Activated T-helper 1 cell treated with anti-CD3 and anti-CD28 coated beads, Interleukin-12 subunit alpha, Interleukin-12 subunit beta, Interleukin-2, Interleukin-4 antibody, amounts not matched to agents 30 ng/mL and 10 ng/mL and 1 ng/mL, durations not matched to agents 14 hours and 24 hours and 36 hours (primary cell): ENCODE measurements around the gene SOWAHD. TPM values are rescaled to one million over a fixed set of nuclear protein-coding genes. Genes with fewer than 3 reads are reported as not detected.
"Not testable (repeated sequence)": the region's sequence is repeated elsewhere in the genome, so short reads cannot be mapped to it uniquely, and the experiment has no call there.

Experiments used
- DNase-seq: peaks from one replicate; pipeline ENCODE4 v3.0.0; 2021; ENCODE audit warnings: low spot score
- H3K27ac Mint-ChIP-seq: one replicate; pipeline ENCODE4 v1.8.0; 2021; ENCODE audit warnings: mild to moderate bottlenecking, mixed read lengths
- H3K27me3 Mint-ChIP-seq: one replicate; pipeline ENCODE4 v1.8.0; 2022; ENCODE audit warnings: mild to moderate bottlenecking, moderate library complexity, mixed read lengths; ENCODE audit not compliant: insufficient read depth
- H3K36me3 Mint-ChIP-seq: one replicate; pipeline ENCODE4 v1.8.0; 2021; ENCODE audit warnings: low read depth, mixed read lengths
- H3K4me1 Mint-ChIP-seq: one replicate; pipeline ENCODE4 v1.8.0; 2021; ENCODE audit warnings: low read depth, mixed read lengths
- H3K4me3 Mint-ChIP-seq: one replicate; pipeline ENCODE4 v1.8.0; 2021; ENCODE audit warnings: mild to moderate bottlenecking, moderate library complexity, mixed read lengths
- H3K9me3 Mint-ChIP-seq: one replicate; pipeline ENCODE4 v1.8.0; 2021; ENCODE audit warnings: mixed read lengths
- intact Hi-C: fragments of 100-400 bp; cut with micrococcal nuclease; formaldehyde crosslinking; loops from one replicate; pipeline ENCODE4 v1.15.1; 2024
- total RNA-seq: library from RNA; stranded (reverse); gene quantifications from 2 replicates; pipeline ENCODE4 v1.2.3, GENCODE V29; 2022

The SOWAHD gene
- total RNA-seq, 1 donor from 2014 or later = 0.21 TPM

- no peak overlapping the region for H3K4me3 Mint-ChIP-seq
- H3K36me3 Mint-ChIP-seq = no peaks in the 10 kb centered on the region
- H3K27me3 Mint-ChIP-seq = no peaks in the 10 kb centered on the region
- intact Hi-C loops = no loop called here
- no peak overlapping the region for H3K27ac Mint-ChIP-seq
- peaks cover 5% of the 10 kb centered on the region for H3K4me1 Mint-ChIP-seq
- H3K9me3 Mint-ChIP-seq = no peaks in the 10 kb centered on the region
- no peak for DNase-seq
Measured at GRCh38 chrX:119763181-119763580, 4.8 kb downstream of the SOWAHD start.

GRCh38 chrX:119763836-119764387 lies 5.5 kb downstream of the SOWAHD start:
- H3K27me3 Mint-ChIP-seq = no peaks in the 10 kb centered on the region

GRCh38 chrX:119768436-119768835 lies 10.0 kb downstream of the SOWAHD start:
- DNase-seq, H3K36me3 Mint-ChIP-seq, H3K27me3 Mint-ChIP-seq, H3K4me3 Mint-ChIP-seq, H3K27ac Mint-ChIP-seq, H3K4me1 Mint-ChIP-seq, intact Hi-C loops, H3K9me3 Mint-ChIP-seq: not testable (repeated sequence)

More at GRCh38 chrX:119763836-119764387, 5.5 kb downstream of the SOWAHD start:
- intact Hi-C loops = no loop called here
- Mint-ChIP-seq H3K36me3 (no peaks in the 10 kb centered on the region), H3K4me3 (no peak overlapping the region), H3K9me3 (no peaks in the 10 kb centered on the region), H3K27ac (no peak overlapping the region), H3K4me1 (peaks cover 5% of the 10 kb centered on the region)
- no peak for DNase-seq

GRCh38 chrX:119769388-119769787 lies 11.0 kb downstream of the SOWAHD start:
- H3K27me3 Mint-ChIP-seq, H3K27ac Mint-ChIP-seq, H3K36me3 Mint-ChIP-seq, H3K9me3 Mint-ChIP-seq, H3K4me1 Mint-ChIP-seq, H3K4me3 Mint-ChIP-seq, intact Hi-C loops, DNase-seq: not testable (repeated sequence)

GRCh38 chrX:119775517-119776238 lies 17.3 kb downstream of the SOWAHD start:
- intact Hi-C loops = no loop called here
- no peak overlapping the region for H3K27ac Mint-ChIP-seq
- H3K9me3 Mint-ChIP-seq = no peaks in the 10 kb centered on the region
- peaks cover 4% of the 10 kb centered on the region for H3K36me3 Mint-ChIP-seq
- H3K27me3 Mint-ChIP-seq = no peaks in the 10 kb centered on the region
- H3K4me1 Mint-ChIP-seq = no peaks in the 10 kb centered on the region
- DNase-seq = no peak
- no peak overlapping the region for H3K4me3 Mint-ChIP-seq

- Mint-ChIP-seq H3K4me1 (no peaks in the 10 kb centered on the region), H3K27me3 (no peaks in the 10 kb centered on the region), H3K36me3 (peaks cover 5% of the 10 kb centered on the region), H3K27ac (peak overlapping the region; percentile 52), H3K4me3 (no peak overlapping the region), H3K9me3 (no peaks in the 10 kb centered on the region)
- intact Hi-C loops = no loop called here
- no peak for DNase-seq
Measured at GRCh38 chrX:119778829-119779228, 20.4 kb downstream of the SOWAHD start.

GRCh38 chrX:119783026-119783425 lies 24.6 kb downstream of the SOWAHD start:
- peaks cover 23% of the 10 kb centered on the region for H3K36me3 Mint-ChIP-seq
- H3K4me1 Mint-ChIP-seq = peaks cover 12% of the 10 kb centered on the region
- no peaks in the 10 kb centered on the region for H3K9me3 Mint-ChIP-seq
- H3K27ac Mint-ChIP-seq = no peak overlapping the region
- intact Hi-C loops = no loop called here
- H3K27me3 Mint-ChIP-seq = no peaks in the 10 kb centered on the region
- no peak overlapping the region for H3K4me3 Mint-ChIP-seq
- DNase-seq = no peak

GRCh38 chrX:119784747-119785446 lies 26.5 kb downstream of the SOWAHD start:
- Mint-ChIP-seq H3K4me1 (peaks cover 17% of the 10 kb centered on the region), H3K27me3 (no peaks in the 10 kb centered on the region), H3K9me3 (no peaks in the 10 kb centered on the region), H3K36me3 (peaks cover 35% of the 10 kb centered on the region), H3K27ac (no peak overlapping the region), H3K4me3 (no peak overlapping the region)
- peak; percentile 17 for DNase-seq
- intact Hi-C loops = loop anchor here (1.0 kb wide), 1 partner anchor 269 kb away; no protein-coding TSS in a partner anchor

GRCh38 chrX:119790977-119791436 lies 32.6 kb downstream of the SOWAHD start:
- peaks cover 37% of the 10 kb centered on the region for H3K36me3 Mint-ChIP-seq
- H3K27ac Mint-ChIP-seq = peak overlapping the region; percentile 95
- DNase-seq = no peak
- intact Hi-C loops = loop anchor here (1.0 to 2.0 kb wide), 8 partner anchors 30 to 184 kb away; partner anchors contain the start of genes NDUFA1, NKAP, NKRF and RNF113A
- peaks cover 10% of the 10 kb centered on the region for H3K4me1 Mint-ChIP-seq
- H3K27me3 Mint-ChIP-seq = no peaks in the 10 kb centered on the region
- no peaks in the 10 kb centered on the region for H3K9me3 Mint-ChIP-seq
- H3K4me3 Mint-ChIP-seq = peak overlapping the region; percentile 96

GRCh38 chrX:119791437-119792231 lies 33.2 kb downstream of the SOWAHD start, which contains the start of gene RPL39:
TSS of gene RPL39 (minus strand) at chrX:119791630. CDS start at chrX:119791576, 54 bp downstream.
- Mint-ChIP-seq H3K4me1 (peaks cover 10% of the 10 kb centered on the region), H3K27me3 (no peaks in the 10 kb centered on the region), H3K4me3 (peak within 1 kb of the TSS; percentile 96), H3K36me3 (peaks cover 34% of the 10 kb centered on the region), H3K27ac (peak within 1 kb of the TSS; percentile 95), H3K9me3 (no peaks in the 10 kb centered on the region)
- DNase-seq = peak; percentile 75
- intact Hi-C loops = loop anchor here (1.0 to 2.0 kb wide), 9 partner anchors 30 to 323 kb away; partner anchors contain the start of genes NDUFA1, NKAP, NKRF and RNF113A

- no peaks in the 10 kb centered on the region for H3K36me3 Mint-ChIP-seq
- H3K4me3 Mint-ChIP-seq = no peak overlapping the region
- peaks cover 4% of the 10 kb centered on the region for H3K4me1 Mint-ChIP-seq
- intact Hi-C loops = no loop called here
- H3K9me3 Mint-ChIP-seq = peaks cover 3% of the 10 kb centered on the region
- no peak for DNase-seq
- H3K27me3 Mint-ChIP-seq = no peaks in the 10 kb centered on the region
- H3K27ac Mint-ChIP-seq = no peak overlapping the region
Measured at GRCh38 chrX:119801253-119802221, 43.1 kb downstream of the SOWAHD start.
